Activated CD8-positive, alpha-beta T cell treated with anti-CD3 and anti-CD28 coated beads for 36 hours (primary cell): ENCODE data around the gene AKAP17A. TPM values are rescaled to one million over a fixed set of nuclear protein-coding genes. Genes with fewer than 3 reads are reported as not detected.
"Not testable (repeated sequence)": the region's sequence is repeated elsewhere in the genome, so short reads cannot be mapped to it uniquely, and the experiment has no call there.

Experiments used
- ATAC-seq: fragments of 200-7000 bp; cut with Tn5 transposase; one replicate; pipeline ENCODE4 v1.10.0; 2021; ENCODE audit warnings: mild to moderate bottlenecking, moderate library complexity
- CTCF ChIA-PET: fragments of 350-600 bp; sonication (Branson Sonifier 250); formaldehyde crosslinking; loops from one replicate; lab custom pipeline; 2021; ENCODE audit warnings: antibody characterized with exemption; lab: Charles Lee
- POLR2A ChIA-PET: fragments of 350-600 bp; sonication (Branson Sonifier 250); formaldehyde crosslinking; loops from one replicate; lab custom pipeline; 2021; ENCODE audit warnings: antibody characterized with exemption; lab: Charles Lee
- DNase-seq: peaks from one replicate; pipeline ENCODE4 v3.0.0-alpha.2; 2020
- H3K27ac Mint-ChIP-seq: one replicate; pipeline ENCODE4 v1.8.0; 2021; ENCODE audit warnings: mild to moderate bottlenecking, mixed read lengths
- H3K27me3 Mint-ChIP-seq: one replicate; pipeline ENCODE4 v1.8.0; 2021; ENCODE audit warnings: mixed read lengths
- H3K36me3 Mint-ChIP-seq: one replicate; pipeline ENCODE4 v1.8.0; 2021; ENCODE audit warnings: low read depth, mixed read lengths
- H3K4me1 Mint-ChIP-seq: one replicate; pipeline ENCODE4 v1.8.0; 2021; ENCODE audit warnings: low read depth, mixed read lengths
- H3K4me3 Mint-ChIP-seq: one replicate; pipeline ENCODE4 v1.8.0; 2021; ENCODE audit warnings: mild to moderate bottlenecking, moderate library complexity, mixed read lengths
- H3K9me3 Mint-ChIP-seq: one replicate; pipeline ENCODE4 v1.8.0; 2021; ENCODE audit warnings: mixed read lengths
- CTCF ChIP-seq: fragments of 200-600 bp; IDR thresholded peaks from one replicate; pipeline ENCODE4 v1.8.0; 2022; ENCODE audit warnings: antibody characterized with exemption, mild to moderate bottlenecking
- intact Hi-C: fragments of 100-400 bp; cut with micrococcal nuclease; formaldehyde crosslinking; loops from one replicate; pipeline ENCODE4 v1.10.0; 2022
- total RNA-seq, 2 experiments: library from RNA; stranded (reverse); gene quantifications; one replicate each; pipeline ENCODE4 v1.2.3, GENCODE V29; 2021

The AKAP17A gene
- total RNA-seq, 2 experiments from 2014 or later: 82.8 to 85.5 TPM

GRCh38 chrX:1551959-1552546, 39.4 kb upstream of the AKAP17A start:
- peaks cover 39% of the 10 kb centered on the region for H3K4me1 Mint-ChIP-seq
- ATAC-seq (no peak), DNase-seq (no peak)
- CTCF ChIA-PET: no interaction called here
- no peak overlapping the region for H3K4me3 Mint-ChIP-seq
- H3K9me3 Mint-ChIP-seq: peaks cover 16% of the 10 kb centered on the region
- H3K27me3 Mint-ChIP-seq: no peaks in the 10 kb centered on the region
- intact Hi-C loops: no loop called here
- POLR2A ChIA-PET: no interaction called here
- H3K36me3 Mint-ChIP-seq: peaks cover 9% of the 10 kb centered on the region
- peak overlapping the region; percentile 69 for H3K27ac Mint-ChIP-seq
- peak; percentile 49 for TF ChIP-seq CTCF

DNA sequence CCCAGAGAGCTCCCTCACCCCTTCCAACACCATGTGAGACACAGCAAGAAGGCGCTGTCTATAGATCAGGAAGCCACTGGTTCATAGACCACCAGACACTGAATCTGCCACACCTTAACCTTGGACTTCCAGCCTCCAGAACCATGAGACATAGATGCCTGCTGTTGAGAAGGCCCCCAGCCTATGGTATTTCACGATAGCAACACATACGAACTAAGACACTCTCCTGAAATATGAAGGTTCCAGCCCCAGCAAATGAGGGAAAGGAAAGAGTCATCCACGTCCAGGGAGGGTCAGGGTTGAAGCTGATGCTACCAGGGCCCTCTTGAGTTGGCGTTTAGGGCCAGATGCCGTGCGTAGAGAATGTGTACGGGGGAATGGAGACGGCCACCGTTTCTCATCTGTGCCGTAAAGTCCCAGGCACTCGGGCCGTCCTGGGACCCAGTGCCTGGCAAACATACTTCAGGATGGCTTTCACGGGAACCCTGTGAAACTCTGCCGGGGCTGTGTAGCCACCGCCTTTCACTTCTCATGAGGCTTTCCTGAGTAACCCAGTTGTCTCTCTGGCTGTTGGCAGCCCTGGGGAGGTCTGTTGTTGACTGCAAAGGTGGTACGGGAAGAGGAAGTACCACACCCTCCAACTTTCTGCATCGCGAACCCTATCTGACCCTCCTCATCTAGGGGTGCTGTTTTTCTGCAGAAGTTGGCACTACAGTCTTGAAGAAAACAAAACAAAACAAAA, 36.8 kb upstream of the AKAP17A start:
- H3K27ac Mint-ChIP-seq: peak overlapping the region; percentile 86
- ChIA-PET POLR2A (no interaction called here), CTCF (no interaction called here)
- H3K27me3 Mint-ChIP-seq: no peaks in the 10 kb centered on the region
- peaks cover 9% of the 10 kb centered on the region for H3K36me3 Mint-ChIP-seq
- peak overlapping the region; percentile 9 for H3K4me3 Mint-ChIP-seq
- peaks cover 42% of the 10 kb centered on the region for H3K4me1 Mint-ChIP-seq
- TF ChIP-seq CTCF: no peak
- DNase-seq: peak; percentile 29
- ATAC-seq: peak; percentile 48
- intact Hi-C loops: no loop called here
- peaks cover 16% of the 10 kb centered on the region for H3K9me3 Mint-ChIP-seq

GRCh38 chrX:1555370-1555769, 36.0 kb upstream of the AKAP17A start:
- ATAC-seq (no peak), DNase-seq (no peak)
- CTCF ChIA-PET: no interaction called here
- no peak for TF ChIP-seq CTCF
- H3K4me3 Mint-ChIP-seq: no peak overlapping the region
- peaks cover 9% of the 10 kb centered on the region for H3K36me3 Mint-ChIP-seq
- intact Hi-C loops: no loop called here
- H3K27me3 Mint-ChIP-seq: no peaks in the 10 kb centered on the region
- POLR2A ChIA-PET: no interaction called here
- H3K4me1 Mint-ChIP-seq: peaks cover 41% of the 10 kb centered on the region
- H3K27ac Mint-ChIP-seq: peak overlapping the region; percentile 86
- H3K9me3 Mint-ChIP-seq: peaks cover 16% of the 10 kb centered on the region

DNA sequence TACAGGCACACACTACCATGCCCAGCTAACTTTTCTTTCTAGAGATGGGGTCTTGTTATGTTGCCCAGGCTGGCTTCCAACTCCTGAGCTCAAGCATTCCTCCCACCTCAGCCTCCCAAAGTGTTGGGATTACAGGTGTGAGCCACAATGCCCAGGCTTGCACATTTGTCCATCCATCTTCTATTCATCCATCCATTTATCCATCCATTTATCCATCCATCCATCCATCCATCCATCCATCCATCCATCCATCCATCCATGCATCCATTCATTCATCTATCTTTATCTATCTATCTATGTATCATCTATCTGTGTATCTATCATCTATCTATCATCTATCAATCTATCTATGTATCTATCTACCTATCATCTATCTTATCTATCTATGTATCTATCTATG, 34.0 kb upstream of the AKAP17A start:
- H3K27ac Mint-ChIP-seq, ATAC-seq: not testable (repeated sequence)

DNA sequence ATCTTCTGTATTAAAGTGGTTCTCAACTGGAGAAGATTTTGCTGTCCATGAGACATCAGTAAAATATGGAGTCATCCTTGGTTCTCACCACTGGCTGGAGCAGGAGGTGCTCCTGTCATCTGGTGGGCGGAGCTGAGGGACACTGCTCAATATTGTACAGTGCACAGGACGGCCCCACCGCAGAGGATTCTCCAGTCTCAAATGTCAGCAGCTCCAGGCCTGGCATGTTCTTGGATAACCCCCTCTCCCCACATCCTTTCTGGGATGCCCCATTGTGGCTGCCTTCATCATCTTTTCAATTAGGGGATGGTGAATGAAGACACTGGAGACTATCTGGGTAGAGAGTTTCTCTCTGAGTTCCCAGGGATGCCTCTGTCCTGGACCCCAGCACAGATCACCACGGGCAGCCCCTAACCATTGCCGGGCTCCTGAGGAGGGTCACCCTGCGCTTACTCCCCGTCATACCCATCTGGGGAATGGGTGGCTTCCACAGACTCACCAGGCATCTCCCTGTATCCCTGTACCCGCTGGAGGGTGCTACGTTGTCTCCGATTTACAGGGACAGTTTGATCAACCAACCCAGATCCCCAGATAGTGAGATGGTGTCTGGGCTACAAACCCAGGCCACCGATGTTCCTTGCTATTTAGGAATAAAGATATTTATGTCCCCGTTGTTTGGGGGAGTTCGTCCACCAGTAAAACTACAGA, 32.5 kb upstream of the AKAP17A start:
- peaks cover 7% of the 10 kb centered on the region for H3K9me3 Mint-ChIP-seq
- no peak for DNase-seq
- H3K27ac Mint-ChIP-seq: no peak overlapping the region
- CTCF ChIA-PET: no interaction called here
- H3K27me3 Mint-ChIP-seq: no peaks in the 10 kb centered on the region
- no peak for TF ChIP-seq CTCF
- H3K4me1 Mint-ChIP-seq: peaks cover 35% of the 10 kb centered on the region
- POLR2A ChIA-PET: no interaction called here
- H3K4me3 Mint-ChIP-seq: no peak overlapping the region
- H3K36me3 Mint-ChIP-seq: peaks cover 3% of the 10 kb centered on the region
- ATAC-seq: no peak
- intact Hi-C loops: no loop called here

More for the DNA sequence above, 34.0 kb upstream of the AKAP17A start:
- H3K4me3 Mint-ChIP-seq, DNase-seq, POLR2A ChIA-PET, H3K36me3 Mint-ChIP-seq, CTCF ChIA-PET, intact Hi-C loops, H3K27me3 Mint-ChIP-seq: not testable (repeated sequence)
- Mint-ChIP-seq H3K9me3 (peaks cover 11% of the 10 kb centered on the region), H3K4me1 (peaks cover 40% of the 10 kb centered on the region)
